HEK293T (cell line): Measurements from ENCODE around the gene SRSF10.

Experiments used
- ARNT ChIP-seq: fragments of 450-650 bp; IDR thresholded peaks from 2 replicates; pipeline ENCODE4 v1.6.1; 2017; ENCODE audit warnings: mild to moderate bottlenecking
- BHLHE40 ChIP-seq: fragments of 450-650 bp; IDR thresholded peaks from 2 replicates; pipeline ENCODE4 v1.6.1; 2016; ENCODE audit warnings: mild to moderate bottlenecking, moderate library complexity, borderline replicate concordance
- CTBP1 ChIP-seq: fragments of 450-650 bp; IDR thresholded peaks from 2 replicates; pipeline ENCODE4 v1.6.1; 2016; ENCODE audit warnings: borderline replicate concordance
- ELF4 ChIP-seq: fragments of 450-650 bp; IDR thresholded peaks from 2 replicates; pipeline ENCODE4 v1.6.1; 2017; ENCODE audit warnings: antibody characterized with exemption
- FOXA1 ChIP-seq: fragments of 450-650 bp; IDR thresholded peaks from 2 replicates; pipeline ENCODE4 v1.6.1; 2016; ENCODE audit warnings: mild to moderate bottlenecking
- FOXK2 ChIP-seq: fragments of 450-650 bp; IDR thresholded peaks from 2 replicates; pipeline ENCODE4 v1.6.1; 2016; ENCODE audit warnings: mild to moderate bottlenecking
- FOXM1 ChIP-seq: fragments of 450-650 bp; IDR thresholded peaks from 2 replicates; pipeline ENCODE4 v1.6.1; 2017; ENCODE audit warnings: mild to moderate bottlenecking, borderline replicate concordance
- HDGF ChIP-seq: fragments of 450-650 bp; IDR thresholded peaks from 2 replicates; pipeline ENCODE4 v1.6.1; 2017; ENCODE audit warnings: antibody characterized with exemption, borderline replicate concordance
- LEF1 ChIP-seq: fragments of 450-650 bp; IDR thresholded peaks from 2 replicates; pipeline ENCODE4 v1.6.1; 2017; ENCODE audit warnings: mild to moderate bottlenecking, borderline replicate concordance
- NFRKB ChIP-seq: fragments of 450-650 bp; IDR thresholded peaks from 2 replicates; pipeline ENCODE4 v1.6.1; 2016; ENCODE audit warnings: mild to moderate bottlenecking, moderate library complexity
- PKNOX1 ChIP-seq: fragments of 450-650 bp; IDR thresholded peaks from 2 replicates; pipeline ENCODE4 v1.6.1; 2016
- SP1 ChIP-seq: fragments of 450-650 bp; IDR thresholded peaks from 2 replicates; pipeline ENCODE4 v1.6.1; 2017
- SUZ12 ChIP-seq: fragments of 450-650 bp; IDR thresholded peaks from 2 replicates; pipeline ENCODE4 v1.6.1; 2016; ENCODE audit warnings: mild to moderate bottlenecking
- TARDBP ChIP-seq: fragments of 450-650 bp; IDR thresholded peaks from 2 replicates; pipeline ENCODE4 v1.6.1; 2016

GRCh38 chr1:23963617-23964234 is 16.4 kb downstream of the SRSF10 start:
- TF ChIP-seq LEF1 (no peak), TARDBP (no peak), ELF4 (0 out of 2 replicates have a peak, but pooled peaks have one; percentile 21), ARNT (no peak), SP1 (no peak), FOXK2 (no peak), BHLHE40 (no peak), HDGF (no peak), PKNOX1 (no peak), FOXA1 (no peak), FOXM1 (no peak), CTBP1 (no peak), SUZ12 (no peak), NFRKB (no peak)
